Glutamatergic neuron (in vitro differentiated cells): ENCODE data around the gene TYROBP. TPM values are rescaled to one million over a fixed set of nuclear protein-coding genes. Genes with fewer than 3 reads are reported as not detected.

Source experiments
- DNase-seq: peaks from one replicate; pipeline ENCODE4 v3.0.0; 2022
- H3K27ac Mint-ChIP-seq: one replicate; pipeline ENCODE4 v1.8.0; 2020; ENCODE audit warnings: mild to moderate bottlenecking, mixed read lengths, inconsistent platforms; ENCODE audit not compliant: unreplicated experiment
- H3K27me3 Mint-ChIP-seq: one replicate; pipeline ENCODE4 v1.8.0; 2020; ENCODE audit warnings: mild to moderate bottlenecking, moderate library complexity, mixed read lengths, inconsistent platforms; ENCODE audit not compliant: unreplicated experiment
- H3K36me3 Mint-ChIP-seq: one replicate; pipeline ENCODE4 v1.8.0; 2020; ENCODE audit warnings: mild to moderate bottlenecking, mixed read lengths, inconsistent platforms; ENCODE audit not compliant: unreplicated experiment
- H3K4me1 Mint-ChIP-seq: one replicate; pipeline ENCODE4 v1.8.0; 2020; ENCODE audit warnings: mild to moderate bottlenecking, low read depth, mixed read lengths, inconsistent platforms; ENCODE audit not compliant: unreplicated experiment
- H3K4me3 Mint-ChIP-seq: one replicate; pipeline ENCODE4 v1.8.0; 2020; ENCODE audit warnings: mild to moderate bottlenecking, mixed read lengths, inconsistent platforms; ENCODE audit not compliant: unreplicated experiment
- H3K9me3 Mint-ChIP-seq: one replicate; pipeline ENCODE4 v1.8.0; 2020; ENCODE audit warnings: mild to moderate bottlenecking, moderate library complexity, mixed read lengths, inconsistent platforms; ENCODE audit not compliant: unreplicated experiment
- CTCF ChIP-seq: fragments of 200-600 bp; sonication (generic); IDR thresholded peaks from one replicate; pipeline ENCODE4 v1.5.0; 2021; ENCODE audit not compliant: partially characterized antibody, unreplicated experiment
- total RNA-seq: library from RNA; stranded (reverse); fragmentation: NEBNext Ultra II Directional; extraction: Animal tissue kit (Norgen Biotek cat#: 25700); gene quantifications from one replicate; pipeline ENCODE4 v1.2.1, GENCODE V29; 2021; ENCODE audit not compliant: unreplicated experiment

Gene TYROBP
- total RNA-seq, 1 donor from 2014 or later: not detected

- Mint-ChIP-seq H3K27ac (peak overlapping the region; percentile 43), H3K9me3 (peaks cover 8% of the 10 kb centered on the region), H3K4me1 (peaks cover 10% of the 10 kb centered on the region), H3K4me3 (peak overlapping the region; percentile 78), H3K27me3 (peaks cover 13% of the 10 kb centered on the region), H3K36me3 (peaks cover 5% of the 10 kb centered on the region)
- no peak for DNase-seq
- TF ChIP-seq CTCF: peak; percentile 23
Measured at GRCh38 chr19:35931874-35932202, 23.7 kb upstream of the TYROBP start.

GRCh38 chr19:35931161-35931873 is 23.2 kb upstream of the TYROBP start:
- Mint-ChIP-seq H3K4me3 (peak overlapping the region; percentile 86), H3K36me3 (peaks cover 5% of the 10 kb centered on the region), H3K27me3 (peaks cover 15% of the 10 kb centered on the region), H3K9me3 (peaks cover 10% of the 10 kb centered on the region), H3K4me1 (peaks cover 10% of the 10 kb centered on the region), H3K27ac (peak overlapping the region; percentile 96)
- TF ChIP-seq CTCF: peak; percentile 59
- DNase-seq: peak; percentile 98

GRCh38 chr19:35929876-35930275 is 21.8 kb upstream of the TYROBP start:
- Mint-ChIP-seq H3K27me3 (peaks cover 12% of the 10 kb centered on the region), H3K4me1 (peaks cover 7% of the 10 kb centered on the region), H3K36me3 (peaks cover 14% of the 10 kb centered on the region), H3K27ac (no peak overlapping the region), H3K9me3 (peaks cover 7% of the 10 kb centered on the region), H3K4me3 (no peak overlapping the region)
- TF ChIP-seq CTCF: no peak
- DNase-seq: no peak

GRCh38 chr19:35928507-35928906 is 20.4 kb upstream of the TYROBP start:
- Mint-ChIP-seq H3K4me1 (peaks cover 7% of the 10 kb centered on the region), H3K4me3 (no peak overlapping the region)
- DNase-seq: no peak

More at GRCh38 chr19:35928507-35928906, 20.4 kb upstream of the TYROBP start:
- TF ChIP-seq CTCF: no peak
- peaks cover 7% of the 10 kb centered on the region for H3K9me3 Mint-ChIP-seq
- H3K36me3 Mint-ChIP-seq: peaks cover 14% of the 10 kb centered on the region
- peaks cover 12% of the 10 kb centered on the region for H3K27me3 Mint-ChIP-seq
- no peak overlapping the region for H3K27ac Mint-ChIP-seq
